Ovary (tissue), 3 donors: Measurements from ENCODE around the gene AMD1.

Experiments
- EP300 ChIP-seq: sonication (generic); formaldehyde crosslinking; IDR thresholded peaks from one replicate; pipeline ENCODE4 v1.6.1; 2017; ENCODE audit warnings: antibody characterized with exemption
- POLR2A ChIP-seq: fragments of 450-650 bp; IDR thresholded peaks from one replicate; pipeline ENCODE4 v1.6.1; 2017; ENCODE audit warnings: antibody characterized with exemption, mild to moderate bottlenecking, moderate library complexity
- TF ChIP-seq, protein P1 (sequence below), 3 donors: fragments of 450-650 bp in 2 of 3; fragments of 200-600 bp in 1 of 3; IDR thresholded peaks; one replicate each; pipeline versions ENCODE4 v1.5.1 to v1.8.0; 2016 to 2022; ENCODE audit warnings: antibody characterized with exemption in 3 of 3, mild to moderate bottlenecking in 1 of 3
- donor health status: DM: no; HTN: no; CAD: no.

DNA sequence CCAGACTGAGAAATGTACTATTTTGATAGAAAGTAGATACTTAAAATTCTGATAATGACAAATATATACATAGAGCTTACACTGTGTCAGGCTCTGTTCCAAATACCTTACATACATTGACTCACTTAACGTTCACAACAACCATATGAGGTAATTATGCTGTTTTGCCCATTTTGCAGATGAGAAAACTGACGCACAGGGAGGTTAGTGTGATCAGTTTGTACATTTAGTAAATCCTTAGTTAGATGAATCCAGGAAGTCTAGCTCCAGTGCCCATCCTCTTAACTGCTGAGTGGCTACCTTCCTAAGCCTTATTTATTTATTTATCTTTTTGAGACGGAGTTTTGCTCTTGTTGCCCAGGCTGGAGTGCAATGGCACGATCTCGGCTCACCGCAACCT is 60.6 kb downstream of the AMD1 start:
- TF ChIP-seq EP300, result no peak
- TF ChIP-seq, protein P1, sequence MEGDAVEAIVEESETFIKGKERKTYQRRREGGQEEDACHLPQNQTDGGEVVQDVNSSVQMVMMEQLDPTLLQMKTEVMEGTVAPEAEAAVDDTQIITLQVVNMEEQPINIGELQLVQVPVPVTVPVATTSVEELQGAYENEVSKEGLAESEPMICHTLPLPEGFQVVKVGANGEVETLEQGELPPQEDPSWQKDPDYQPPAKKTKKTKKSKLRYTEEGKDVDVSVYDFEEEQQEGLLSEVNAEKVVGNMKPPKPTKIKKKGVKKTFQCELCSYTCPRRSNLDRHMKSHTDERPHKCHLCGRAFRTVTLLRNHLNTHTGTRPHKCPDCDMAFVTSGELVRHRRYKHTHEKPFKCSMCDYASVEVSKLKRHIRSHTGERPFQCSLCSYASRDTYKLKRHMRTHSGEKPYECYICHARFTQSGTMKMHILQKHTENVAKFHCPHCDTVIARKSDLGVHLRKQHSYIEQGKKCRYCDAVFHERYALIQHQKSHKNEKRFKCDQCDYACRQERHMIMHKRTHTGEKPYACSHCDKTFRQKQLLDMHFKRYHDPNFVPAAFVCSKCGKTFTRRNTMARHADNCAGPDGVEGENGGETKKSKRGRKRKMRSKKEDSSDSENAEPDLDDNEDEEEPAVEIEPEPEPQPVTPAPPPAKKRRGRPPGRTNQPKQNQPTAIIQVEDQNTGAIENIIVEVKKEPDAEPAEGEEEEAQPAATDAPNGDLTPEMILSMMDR (IDR thresholded peaks at IDR 0.05), result no peak
- no peak for TF ChIP-seq POLR2A
